ENCODE results near the gene ISLR2.

- TF ChIP-seq CTCF (IDR thresholded peaks at IDR 0.05; ENCODE audit: extremely low read depth in 1 of 2, insufficient read depth in 1 of 2, low read depth in 1 of 2, low read length in 2 of 2), result no peak
- TF ChIP-seq GATA2 (IDR thresholded peaks at IDR 0.05; ENCODE audit: insufficient read depth, insufficient read length, low read depth, low read length), result no peak
- TF ChIP-seq JUN (IDR thresholded peaks at IDR 0.05; ENCODE audit: borderline replicate concordance, insufficient read depth, insufficient read length, low read depth), result no peak
Measured at GRCh38 chr15:74123131-74123429, 7.3 kb upstream of the ISLR2 start.
